H1 (cell line): Measurements from ENCODE around the gene MCM3AP. TPM values are rescaled to one million over a fixed set of nuclear protein-coding genes. Genes with fewer than 3 reads are reported as not detected.

ENCODE experiments used
- CTCF ChIA-PET: fragments of 300-600 bp; sonication (Branson Sonifier 250); formaldehyde crosslinking; loops from one replicate; lab custom pipeline; 2021; ENCODE audit not compliant: partially characterized antibody; lab: Charles Lee
- POLR2A ChIA-PET: fragments of 300-600 bp; sonication (Branson Sonifier 250); formaldehyde crosslinking; loops from one replicate; lab custom pipeline; 2021; ENCODE audit warnings: inconsistent platforms; ENCODE audit not compliant: partially characterized antibody; lab: Charles Lee
- DNase-seq, 2 experiments: peaks; one replicate each; pipeline versions ENCODE4 v3.0.0 to v3.0.0-alpha.2; 2010 to 2022; ENCODE audit warnings: low spot score in 2 of 2, low read depth in 1 of 2, mixed read lengths in 1 of 2
- FAIRE-seq: peaks from 2 replicates; lab custom pipeline; 2011; peaks lifted over from hg19 to GRCh38; lab: Jason Lieb, UNC
- H2AFZ ChIP-seq: 2 replicates; pipeline ENCODE4 v1.8.1; 2012; ENCODE audit warnings: low read length, inconsistent platforms
- H2AK5ac ChIP-seq: 2 replicates; pipeline ENCODE4 v1.6.1; 2013; ENCODE audit warnings: low read depth, low read length
- H2BK120ac ChIP-seq: replicated peaks from 2 replicates; pipeline ENCODE3; 2013; ENCODE audit warnings: low read depth, low read length, inconsistent platforms
- H2BK12ac ChIP-seq: 2 replicates; pipeline ENCODE4 v1.6.1; 2013; ENCODE audit warnings: low read depth, low read length
- H2BK15ac ChIP-seq: 2 replicates; pipeline ENCODE4 v1.6.1; 2013; ENCODE audit warnings: low read length
- H2BK20ac ChIP-seq: 2 replicates; pipeline ENCODE4 v1.6.1; 2013; ENCODE audit warnings: low read length
- H2BK5ac ChIP-seq: 2 replicates; pipeline ENCODE4 v1.6.1; 2013; ENCODE audit warnings: low read depth, low read length
- H3K14ac ChIP-seq: 2 replicates; pipeline ENCODE4 v1.6.1; 2013; ENCODE audit warnings: inconsistent platforms; ENCODE audit not compliant: insufficient read length
- H3K18ac ChIP-seq: 2 replicates; pipeline ENCODE4 v1.6.1; 2013; ENCODE audit warnings: low read length; ENCODE audit errors: extremely low read depth
- H3K23ac ChIP-seq: 2 replicates; pipeline ENCODE4 v1.6.1; 2013; ENCODE audit warnings: inconsistent platforms; ENCODE audit not compliant: insufficient read length
- H3K23me2 ChIP-seq: 2 replicates; pipeline ENCODE4 v1.6.1; 2013; ENCODE audit warnings: low read depth, low read length
- H3K27ac ChIP-seq: 2 replicates; pipeline ENCODE4 v1.6.1; 2011; ENCODE audit warnings: low read depth, low read length, inconsistent platforms
- H3K27me3 ChIP-seq, 4 experiments: replicated peaks in 1 of 4; 1 replicate in 1 of 4; 2 replicates in 3 of 4; pipeline versions ENCODE4 v1.6.1 to v1.8.1; 2011 to 2013; ENCODE audit warnings: low read length in 3 of 4, mild to moderate bottlenecking in 3 of 4, inconsistent platforms in 2 of 4, mixed read lengths in 2 of 4, moderate library complexity in 1 of 4; ENCODE audit not compliant: control insufficient read depth in 3 of 4, insufficient read depth in 3 of 4; ENCODE audit errors: extremely low read depth in 1 of 4
- H3K36me3 ChIP-seq, 4 experiments: 2 replicates each; pipeline versions ENCODE4 v1.6.1 to v1.8.1; 2011 to 2013; ENCODE audit warnings: mild to moderate bottlenecking in 4 of 4, low read length in 3 of 4, moderate library complexity in 2 of 4, control low read depth in 1 of 4, inconsistent platforms in 1 of 4; ENCODE audit not compliant: insufficient read depth in 4 of 4, control insufficient read depth in 2 of 4
- H3K4ac ChIP-seq: replicated peaks from 2 replicates; pipeline ENCODE3; 2013; ENCODE audit warnings: low read length, low read depth, mixed read lengths, inconsistent platforms; ENCODE audit not compliant: insufficient read length
- H3K4me1 ChIP-seq, 4 experiments: replicated peaks in 1 of 4; 1 replicate in 1 of 4; 2 replicates in 3 of 4; pipeline versions ENCODE4 v1.6.1 to v1.8.1; 2011 to 2013; ENCODE audit warnings: low read length in 3 of 4, inconsistent platforms in 2 of 4, mixed read lengths in 1 of 4; ENCODE audit not compliant: insufficient read depth in 4 of 4, control insufficient read depth in 3 of 4
- H3K4me2 ChIP-seq, 2 experiments: 2 replicates each; pipeline versions ENCODE4 v1.6.1 to v1.8.1; 2011 to 2013; ENCODE audit warnings: low read depth in 2 of 2, low read length in 2 of 2, control low read depth in 1 of 2, inconsistent platforms in 1 of 2, mild to moderate bottlenecking in 1 of 2; ENCODE audit not compliant: insufficient read depth in 1 of 2
- H3K4me3 ChIP-seq, 4 experiments: fragments of 200-600, 300-600 bp in 1 of 4; sonication (generic), shearing (Covaris generic), sonication (Bioruptor Twin) in 1 of 4; 2 replicates each; pipeline versions ENCODE4 v1.5.1 to v1.8.1; 2011 to 2016; ENCODE audit warnings: low read length in 4 of 4, low read depth in 3 of 4, control low read depth in 2 of 4, inconsistent platforms in 2 of 4, mild to moderate bottlenecking in 2 of 4, mixed read lengths in 1 of 4, moderate library complexity in 1 of 4; ENCODE audit not compliant: insufficient read depth in 2 of 4; ENCODE audit errors: extremely low read depth in 1 of 4
- H3K56ac ChIP-seq: replicated peaks from 2 replicates; pipeline ENCODE3; 2013; ENCODE audit warnings: low read depth, mild to moderate bottlenecking, mixed read lengths, low read length, inconsistent platforms; ENCODE audit not compliant: insufficient read length
- H3K79me1 ChIP-seq: 2 replicates; pipeline ENCODE4 v1.6.1; 2013; ENCODE audit warnings: low read depth, low read length, control low read depth
- H3K79me2 ChIP-seq, 2 experiments: 2 replicates each; pipeline versions ENCODE4 v1.6.1 to v1.8.1; 2012 to 2013; ENCODE audit warnings: low read length in 2 of 2, mild to moderate bottlenecking in 2 of 2, inconsistent platforms in 1 of 2; ENCODE audit not compliant: insufficient read depth in 2 of 2, control insufficient read depth in 1 of 2
- H3K9ac ChIP-seq, 4 experiments: replicated peaks in 1 of 4; 1 replicate in 1 of 4; 2 replicates in 3 of 4; pipeline versions ENCODE4 v1.6.1 to v1.8.1; 2011 to 2013; ENCODE audit warnings: low read depth in 3 of 4, low read length in 3 of 4, control low read depth in 2 of 4, mild to moderate bottlenecking in 2 of 4, moderate library complexity in 2 of 4, inconsistent platforms in 1 of 4; ENCODE audit errors: extremely low read depth in 1 of 4
- H3K9me3 ChIP-seq, 2 experiments: 2 replicates each; pipeline versions ENCODE4 v1.6.1 to v1.8.1; 2012 to 2013; ENCODE audit warnings: mild to moderate bottlenecking in 2 of 2, moderate library complexity in 2 of 2, control low read depth in 1 of 2, inconsistent platforms in 1 of 2, low read depth in 1 of 2, low read length in 1 of 2, mixed read lengths in 1 of 2; ENCODE audit not compliant: insufficient read depth in 2 of 2
- H4K20me1 ChIP-seq, 2 experiments: replicated peaks in 1 of 2; 2 replicates each; pipeline versions ENCODE3 to v1.8.1; 2011 to 2013; ENCODE audit warnings: inconsistent platforms in 2 of 2, low read length in 2 of 2, mild to moderate bottlenecking in 1 of 2; ENCODE audit not compliant: insufficient read depth in 2 of 2, control insufficient read depth in 1 of 2
- H4K5ac ChIP-seq: 2 replicates; pipeline ENCODE4 v1.6.1; 2013; ENCODE audit warnings: low read length, low read depth, mixed read lengths, inconsistent platforms; ENCODE audit not compliant: insufficient read length
- H4K8ac ChIP-seq: 2 replicates; pipeline ENCODE4 v1.8.0; 2013; ENCODE audit warnings: mild to moderate bottlenecking, moderate library complexity, low read length, inconsistent platforms; ENCODE audit not compliant: insufficient read depth; ENCODE audit errors: extremely low read depth
- H4K91ac ChIP-seq: replicated peaks from 2 replicates; pipeline ENCODE3; 2013; ENCODE audit warnings: low read length, mixed read lengths, inconsistent platforms; ENCODE audit not compliant: insufficient read length
- ASH2L ChIP-seq: fragments of 200-600, 300-600 bp; sonication (generic); IDR thresholded peaks from one replicate; pipeline ENCODE4 v1.7.1; 2017; ENCODE audit warnings: low read length
- BCL11A ChIP-seq, 2 experiments: IDR thresholded peaks; one replicate each; pipeline ENCODE4 v1.6.1; 2011; ENCODE audit warnings: low read depth in 2 of 2, low read length in 2 of 2, mild to moderate bottlenecking in 2 of 2
- CBX5 ChIP-seq: fragments of 300-800, 300-1000 bp; sonication (generic); IDR thresholded peaks from 2 replicates; pipeline ENCODE4 v1.7.1; 2016; ENCODE audit warnings: antibody characterized with exemption, low read length, low read depth
- CBX8 ChIP-seq: fragments of 300-800, 300-1000 bp; sonication (generic); IDR thresholded peaks from 2 replicates; pipeline ENCODE4 v1.7.1; 2016; ENCODE audit warnings: low read depth, low read length, borderline replicate concordance
- CHD1 ChIP-seq: IDR thresholded peaks from 2 replicates; pipeline ENCODE4 v1.6.1; 2012; ENCODE audit warnings: low read depth, low read length, improper control_type of control experiment
- CREB1 ChIP-seq: IDR thresholded peaks from 2 replicates; pipeline ENCODE4 v1.6.1; 2012; ENCODE audit warnings: inconsistent platforms
- CTBP2 ChIP-seq: IDR thresholded peaks from 2 replicates; pipeline ENCODE4 v1.7.0; 2011; ENCODE audit warnings: borderline replicate concordance, mild to moderate bottlenecking, moderate library complexity, mixed read lengths, low read length; ENCODE audit not compliant: insufficient read depth, insufficient read length
- POLR2AphosphoS5 ChIP-seq: IDR thresholded peaks from 2 replicates; pipeline ENCODE4 v1.6.1; 2011; ENCODE audit warnings: low read depth, low read length
- RFX5 ChIP-seq: IDR thresholded peaks from 2 replicates; pipeline ENCODE4 v1.6.1; 2011; ENCODE audit warnings: low read depth, low read length, improper control_type of control experiment, borderline replicate concordance
- SIX5 ChIP-seq: IDR thresholded peaks from 2 replicates; pipeline ENCODE4 v1.6.1; 2011; ENCODE audit warnings: mild to moderate bottlenecking, low read depth, low read length
- SP2 ChIP-seq: IDR thresholded peaks from 2 replicates; pipeline ENCODE4 v1.6.1; 2012; ENCODE audit warnings: mild to moderate bottlenecking, low read length, inconsistent platforms
- TBP ChIP-seq: IDR thresholded peaks from 2 replicates; pipeline ENCODE4 v1.6.1; 2011; ENCODE audit warnings: low read depth, low read length, improper control_type of control experiment
- TCF12 ChIP-seq: IDR thresholded peaks from 2 replicates; pipeline ENCODE4 v1.6.1; 2011; ENCODE audit warnings: low read depth, mild to moderate bottlenecking, low read length
- TEAD4 ChIP-seq: IDR thresholded peaks from 2 replicates; pipeline ENCODE4 v1.6.1; 2012; ENCODE audit warnings: low read depth, low read length, inconsistent platforms, mixed read lengths
- ZNF274 ChIP-seq: IDR thresholded peaks from 2 replicates; pipeline ENCODE4 v1.7.0; 2012; ENCODE audit warnings: low read length, borderline replicate concordance; ENCODE audit errors: extremely low read depth
- WGBS, 2 experiments: shearing (Covaris generic) in 1 of 2; methylation state at CpG; one replicate each; pipeline versions ENCODE4 v1.1.6 to v1.1.7; 2013 to 2015; ENCODE audit warnings: low lambda C conversion rate in 2 of 2, mixed read lengths in 2 of 2, inconsistent platforms in 1 of 2, low coverage in 1 of 2, missing lambda C conversion rate in 1 of 2; ENCODE audit not compliant: insufficient replicate concordance in 2 of 2, insufficient coverage in 1 of 2, insufficient read length in 1 of 2; ENCODE audit errors: extremely low coverage in 1 of 2, missing lambda C conversion rate in 1 of 2; 5-methylcytosine and 5-hydroxymethylcytosine counted together
- polyA plus RNA-seq, 7 experiments: library from polyadenylated mRNA; depleted of rRNA in 3 of 7; stranded (reverse) in 5 of 7; unstranded in 2 of 7; fragments of >200 nt in 5 of 7; fragments of 200-250 nt in 2 of 7; gene quantifications; 1 replicate in 5 of 7; 2 replicates in 1 of 7; 4 replicates in 1 of 7; pipeline versions ENCODE4 v1.2.1 to v1.2.3, GENCODE V29; 2011 to 2013; ENCODE audit warnings: missing spikeins in 2 of 7, mixed read lengths in 2 of 7
- total RNA-seq: library from RNA; stranded (reverse); fragmentation: NEBNext Ultra II Directional; extraction: Animal tissue kit (Norgen Biotek cat#: 25700); gene quantifications from 2 replicates; pipeline ENCODE4 v1.2.1, GENCODE V29; 2021

Gene MCM3AP
- total and polyA plus RNA-seq, 2 of the 8 experiments (the other 6 are each of a cell fraction or from before 2014, with no cell fraction given) = 37.2 to 119 TPM

GRCh38 chr21:46250146-46250725 lies 35.2 kb downstream of the MCM3AP start:
- no peaks in the 10 kb centered on the region for H3K27me3 ChIP-seq
- DNase-seq (no peak), FAIRE-seq (no peak)
- no peak overlapping the region for H3K4me2 ChIP-seq
- H2BK20ac ChIP-seq = no peak overlapping the region
- H3K56ac ChIP-seq = no peak overlapping the region
- H3K4me1 ChIP-seq = no peaks in the 10 kb centered on the region
- H3K18ac ChIP-seq = no peak overlapping the region
- no peak overlapping the region for H2BK12ac ChIP-seq
- no peaks in the 10 kb centered on the region for H3K9me3 ChIP-seq
- no peak overlapping the region for H3K4me3 ChIP-seq
- H3K23ac ChIP-seq = no peak overlapping the region
- CTCF ChIA-PET = interaction anchor here (0.9 to 2.1 kb wide), 3 partner anchors 8 to 97 kb away, joined by 4 read pairs; no protein-coding TSS in a partner anchor
- H4K20me1 ChIP-seq = peaks cover under 1 to 9% of the 10 kb centered on the region in 2 experiments
- no peak overlapping the region for H4K5ac ChIP-seq
- H3K23me2 ChIP-seq = no peaks in the 10 kb centered on the region
- H3K14ac ChIP-seq = no peak overlapping the region
- H3K9ac ChIP-seq = no peak overlapping the region
- H2AK5ac ChIP-seq = no peak overlapping the region
- no peaks in the 10 kb centered on the region for H3K79me1 ChIP-seq
- POLR2A ChIA-PET = interaction anchor here (0.9 to 2.1 kb wide), 4 partner anchors 10 to 73 kb away, joined by 3 to 9 read pairs (median 6); no protein-coding TSS in a partner anchor
- H3K4ac ChIP-seq = no peak overlapping the region
- no peak overlapping the region for H3K27ac ChIP-seq
- no peak overlapping the region for H2BK120ac ChIP-seq
- no peak overlapping the region for H4K8ac ChIP-seq
- no peak overlapping the region for H2BK5ac ChIP-seq
- H4K91ac ChIP-seq = no peak overlapping the region
- H2BK15ac ChIP-seq = no peak overlapping the region
- H2AFZ ChIP-seq = no peak overlapping the region
- no peaks in the 10 kb centered on the region for H3K79me2 ChIP-seq
- H3K36me3 ChIP-seq = peaks cover 9 to 85% (median 49%) of the 10 kb centered on the region in 4 experiments
- 93% methylated on average over 6 of the region's 6 CpGs; no CpG with 5 or more reads in 1 of the 2 experiments for WGBS, 2 experiments
- TF ChIP-seq CREB1 = no peak
- no peak for TF ChIP-seq TCF12
- no peak for TF ChIP-seq TEAD4
- TF ChIP-seq CHD1 = no peak
- TF ChIP-seq CBX8 = no peak
- no peak for TF ChIP-seq BCL11A (IDR thresholded peaks at IDR 0.05; ENCODE audit: low read depth in 2 of 2, low read length in 2 of 2)
- no peak for TF ChIP-seq ZNF274
- TF ChIP-seq POLR2AphosphoS5 = no peak
- no peak for TF ChIP-seq CTBP2
- no peak for TF ChIP-seq RFX5
- TF ChIP-seq SIX5 = no peak
- TF ChIP-seq TBP = no peak
- no peak for TF ChIP-seq CBX5
- no peak for TF ChIP-seq ASH2L
- TF ChIP-seq SP2 = no peak
